Panc1 (cell line): ENCODE data around the gene VOPP1.

ENCODE experiments used
- POLR2AphosphoS5 ChIP-seq: IDR thresholded peaks from 2 replicates; pipeline ENCODE4 v1.6.1; 2012; ENCODE audit warnings: mild to moderate bottlenecking, low read depth, low read length, moderate library complexity
- SIN3A ChIP-seq: IDR thresholded peaks from 2 replicates; pipeline ENCODE4 v1.6.1; 2012; ENCODE audit warnings: low read depth, mild to moderate bottlenecking, low read length, moderate library complexity, borderline replicate concordance; ENCODE audit not compliant: insufficient read depth
- TF ChIP-seq, protein P1 (sequence below): fragments of 450-650 bp; IDR thresholded peaks from 2 replicates; pipeline ENCODE4 v1.5.1; 2017; ENCODE audit warnings: mild to moderate bottlenecking
- TF ChIP-seq, protein P2 (sequence below), 2 experiments: IDR thresholded peaks; 2 replicates each; pipeline ENCODE4 v1.6.1; 2011 to 2012; ENCODE audit warnings: low read depth in 2 of 2, control low read depth in 1 of 2, low read length in 1 of 2, mild to moderate bottlenecking in 1 of 2, moderate library complexity in 1 of 2; ENCODE audit not compliant: insufficient read depth in 1 of 2

GRCh38 chr7:55436457-55436856 lies 135.8 kb downstream of the VOPP1 start:
- TF ChIP-seq, protein P1, sequence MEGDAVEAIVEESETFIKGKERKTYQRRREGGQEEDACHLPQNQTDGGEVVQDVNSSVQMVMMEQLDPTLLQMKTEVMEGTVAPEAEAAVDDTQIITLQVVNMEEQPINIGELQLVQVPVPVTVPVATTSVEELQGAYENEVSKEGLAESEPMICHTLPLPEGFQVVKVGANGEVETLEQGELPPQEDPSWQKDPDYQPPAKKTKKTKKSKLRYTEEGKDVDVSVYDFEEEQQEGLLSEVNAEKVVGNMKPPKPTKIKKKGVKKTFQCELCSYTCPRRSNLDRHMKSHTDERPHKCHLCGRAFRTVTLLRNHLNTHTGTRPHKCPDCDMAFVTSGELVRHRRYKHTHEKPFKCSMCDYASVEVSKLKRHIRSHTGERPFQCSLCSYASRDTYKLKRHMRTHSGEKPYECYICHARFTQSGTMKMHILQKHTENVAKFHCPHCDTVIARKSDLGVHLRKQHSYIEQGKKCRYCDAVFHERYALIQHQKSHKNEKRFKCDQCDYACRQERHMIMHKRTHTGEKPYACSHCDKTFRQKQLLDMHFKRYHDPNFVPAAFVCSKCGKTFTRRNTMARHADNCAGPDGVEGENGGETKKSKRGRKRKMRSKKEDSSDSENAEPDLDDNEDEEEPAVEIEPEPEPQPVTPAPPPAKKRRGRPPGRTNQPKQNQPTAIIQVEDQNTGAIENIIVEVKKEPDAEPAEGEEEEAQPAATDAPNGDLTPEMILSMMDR = no peak
- TF ChIP-seq POLR2AphosphoS5 = no peak
- TF ChIP-seq, protein P2, sequence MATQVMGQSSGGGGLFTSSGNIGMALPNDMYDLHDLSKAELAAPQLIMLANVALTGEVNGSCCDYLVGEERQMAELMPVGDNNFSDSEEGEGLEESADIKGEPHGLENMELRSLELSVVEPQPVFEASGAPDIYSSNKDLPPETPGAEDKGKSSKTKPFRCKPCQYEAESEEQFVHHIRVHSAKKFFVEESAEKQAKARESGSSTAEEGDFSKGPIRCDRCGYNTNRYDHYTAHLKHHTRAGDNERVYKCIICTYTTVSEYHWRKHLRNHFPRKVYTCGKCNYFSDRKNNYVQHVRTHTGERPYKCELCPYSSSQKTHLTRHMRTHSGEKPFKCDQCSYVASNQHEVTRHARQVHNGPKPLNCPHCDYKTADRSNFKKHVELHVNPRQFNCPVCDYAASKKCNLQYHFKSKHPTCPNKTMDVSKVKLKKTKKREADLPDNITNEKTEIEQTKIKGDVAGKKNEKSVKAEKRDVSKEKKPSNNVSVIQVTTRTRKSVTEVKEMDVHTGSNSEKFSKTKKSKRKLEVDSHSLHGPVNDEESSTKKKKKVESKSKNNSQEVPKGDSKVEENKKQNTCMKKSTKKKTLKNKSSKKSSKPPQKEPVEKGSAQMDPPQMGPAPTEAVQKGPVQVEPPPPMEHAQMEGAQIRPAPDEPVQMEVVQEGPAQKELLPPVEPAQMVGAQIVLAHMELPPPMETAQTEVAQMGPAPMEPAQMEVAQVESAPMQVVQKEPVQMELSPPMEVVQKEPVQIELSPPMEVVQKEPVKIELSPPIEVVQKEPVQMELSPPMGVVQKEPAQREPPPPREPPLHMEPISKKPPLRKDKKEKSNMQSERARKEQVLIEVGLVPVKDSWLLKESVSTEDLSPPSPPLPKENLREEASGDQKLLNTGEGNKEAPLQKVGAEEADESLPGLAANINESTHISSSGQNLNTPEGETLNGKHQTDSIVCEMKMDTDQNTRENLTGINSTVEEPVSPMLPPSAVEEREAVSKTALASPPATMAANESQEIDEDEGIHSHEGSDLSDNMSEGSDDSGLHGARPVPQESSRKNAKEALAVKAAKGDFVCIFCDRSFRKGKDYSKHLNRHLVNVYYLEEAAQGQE (IDR thresholded peaks at IDR 0.05; ENCODE audit: insufficient read depth in 1 of 2, low read depth in 2 of 2, low read length in 1 of 2) = no peak
- no peak for TF ChIP-seq SIN3A
